GM23338 (cell line): Measurements from ENCODE around the gene EML2. TPM values are rescaled to one million over a fixed set of nuclear protein-coding genes. Genes with fewer than 3 reads are reported as not detected.

Experiments used
- ATAC-seq: fragments of 200-7000 bp; cut with Tn5 transposase; 3 replicates; pipeline ENCODE4 v1.9.1; 2020
- DNase-seq: peaks from one replicate; pipeline ENCODE4 v3.0.0-alpha.2; 2015; ENCODE audit warnings: low spot score
- H2AFZ ChIP-seq: fragments of 200-600 bp; sonication (generic); 2 replicates; pipeline ENCODE4 v1.8.0; 2016; ENCODE audit warnings: antibody characterized with exemption, mild to moderate bottlenecking, moderate library complexity
- H3F3A ChIP-seq: fragments of 200-600 bp; sonication (generic); replicated peaks from 2 replicates; pipeline ENCODE4 v1.8.0; 2017; ENCODE audit warnings: antibody characterized with exemption, mixed run types, low read depth
- H3K27ac ChIP-seq: fragments of 200-600 bp; sonication (generic); 2 replicates; pipeline ENCODE4 v1.6.1; 2016; ENCODE audit warnings: low read depth
- H3K27me3 ChIP-seq: fragments of 200-600 bp; sonication (generic); 2 replicates; pipeline ENCODE4 v1.8.0; 2016; ENCODE audit warnings: mild to moderate bottlenecking, mixed run types, moderate library complexity; ENCODE audit not compliant: insufficient read depth
- H3K36me3 ChIP-seq: fragments of 200-600 bp; sonication (generic); 2 replicates; pipeline ENCODE4 v1.8.0; 2016; ENCODE audit warnings: mild to moderate bottlenecking; ENCODE audit not compliant: insufficient read depth
- H3K4me1 ChIP-seq: fragments of 200-600 bp; sonication (generic); 2 replicates; pipeline ENCODE4 v1.8.0; 2016; ENCODE audit warnings: mild to moderate bottlenecking, moderate library complexity; ENCODE audit not compliant: insufficient read depth
- H3K4me2 ChIP-seq: fragments of 200-600 bp; sonication (generic); 2 replicates; pipeline ENCODE4 v1.7.1; 2017; ENCODE audit warnings: mixed run types
- H3K4me3 ChIP-seq: fragments of 200-600 bp; sonication (generic); 2 replicates; pipeline ENCODE4 v1.6.1; 2016; ENCODE audit warnings: mixed run types
- H3K79me2 ChIP-seq: fragments of 200-600 bp; sonication (generic); replicated peaks from 2 replicates; pipeline ENCODE4 v1.8.0; 2017; ENCODE audit warnings: mild to moderate bottlenecking; ENCODE audit not compliant: insufficient read depth
- H3K9me2 ChIP-seq: fragments of 200-600 bp; sonication (generic); 2 replicates; pipeline ENCODE4 v1.8.0; 2017; ENCODE audit not compliant: insufficient read depth
- H4K20me1 ChIP-seq: fragments of 200-600 bp; sonication (generic); replicated peaks from 2 replicates; pipeline ENCODE4 v1.8.0; 2017; ENCODE audit warnings: mild to moderate bottlenecking; ENCODE audit not compliant: insufficient read depth
- H3K27ac Mint-ChIP-seq: 2 replicates; pipeline ENCODE4 v1.8.0; 2020; ENCODE audit warnings: inconsistent platforms, mild to moderate bottlenecking, moderate library complexity, mixed read lengths
- H3K27me3 Mint-ChIP-seq: 3 replicates; pipeline ENCODE4 v1.8.0; 2022; ENCODE audit warnings: low read depth, mild to moderate bottlenecking, moderate library complexity, mixed read lengths, inconsistent platforms; ENCODE audit not compliant: insufficient read depth, poor library complexity
- H3K36me3 Mint-ChIP-seq: 3 replicates; pipeline ENCODE4 v1.8.0; 2021; ENCODE audit warnings: low read depth, mild to moderate bottlenecking, inconsistent platforms, moderate library complexity, mixed read lengths
- H3K4me1 Mint-ChIP-seq: 3 replicates; pipeline ENCODE4 v1.8.0; 2020; ENCODE audit warnings: mild to moderate bottlenecking, inconsistent platforms, mixed read lengths
- H3K4me3 Mint-ChIP-seq: 3 replicates; pipeline ENCODE4 v1.8.0; 2021; ENCODE audit warnings: moderate library complexity, mild to moderate bottlenecking, inconsistent platforms, mixed read lengths
- H3K9me3 Mint-ChIP-seq: 3 replicates; pipeline ENCODE4 v1.8.0; 2020; ENCODE audit warnings: moderate library complexity, mild to moderate bottlenecking, inconsistent platforms, mixed read lengths
- CREB1 ChIP-seq: fragments of 250-450 bp; sonication (Bioruptor Pico); IDR thresholded peaks from 2 replicates; pipeline ENCODE4 v1.5.0; 2020; ENCODE audit warnings: low read depth, mild to moderate bottlenecking, moderate library complexity
- CTCF ChIP-seq, 2 experiments: fragments of 200-600 bp in 1 of 2; sonication (generic) in 1 of 2; conservative IDR thresholded peaks; 2 replicates each; pipeline versions ENCODE4 v1.5.1 to v1.6.1; 2016 to 2017; ENCODE audit warnings: antibody characterized with exemption in 2 of 2, low read depth in 2 of 2, mild to moderate bottlenecking in 2 of 2, moderate library complexity in 1 of 2
- ETS1 ChIP-seq: IDR thresholded peaks from 2 replicates; pipeline ENCODE4 v1.6.1; 2016; ENCODE audit warnings: antibody characterized with exemption
- NANOG ChIP-seq: IDR thresholded peaks from 2 replicates; pipeline ENCODE4 v1.6.1; 2016; ENCODE audit warnings: antibody characterized with exemption, borderline replicate concordance
- POLR2AphosphoS5 ChIP-seq: IDR thresholded peaks from 2 replicates; pipeline ENCODE4 v1.6.1; 2016; ENCODE audit warnings: antibody characterized with exemption, low read depth
- STAT1 ChIP-seq: IDR thresholded peaks from one replicate; pipeline ENCODE4 v1.6.1; 2016; ENCODE audit warnings: antibody characterized with exemption; ENCODE audit not compliant: unreplicated experiment
- ZNF114 ChIP-seq: fragments of 250-450 bp; sonication (Bioruptor Pico); IDR thresholded peaks from 2 replicates; pipeline ENCODE4 v1.5.0; 2020; ENCODE audit warnings: mild to moderate bottlenecking, moderate library complexity
- ZNF462 ChIP-seq: fragments of 250-450 bp; sonication (Bioruptor Pico); IDR thresholded peaks from 2 replicates; pipeline ENCODE4 v1.5.0; 2020; ENCODE audit warnings: mild to moderate bottlenecking, moderate library complexity
- polyA plus RNA-seq: library from polyadenylated mRNA; unstranded; fragments of >200 nt; fragmentation: Nextera tagmentation; extraction: Ambion mirVana; gene quantifications from 2 replicates; pipeline ENCODE4 v1.2.1, GENCODE V29; 2016
- total RNA-seq: library from RNA; depleted of rRNA; stranded (reverse); fragments of >200 nt; shearing (Covaris generic); gene quantifications from 2 replicates; pipeline ENCODE4 v1.2.3, GENCODE V29; 2014

EML2 gene
- total and polyA plus RNA-seq, 2 experiments from 2014 or later, result 7.1 to 33.9 TPM

- Mint-ChIP-seq H3K4me3 (peak overlapping the region; percentile 75), H3K36me3 (no peaks in the 10 kb centered on the region), H3K9me3 (peaks cover 3% of the 10 kb centered on the region; the same call in 2 of the 3 replicates), H3K27me3 (peaks cover 49% of the 10 kb centered on the region), H3K4me1 (peaks cover 41% of the 10 kb centered on the region), H3K27ac (peak overlapping the region; percentile 51)
- no peak for TF ChIP-seq STAT1
- TF ChIP-seq NANOG, result no peak
- no peak for TF ChIP-seq ZNF114 (CRISPR knock-in tag)
- TF ChIP-seq ZNF462 (CRISPR knock-in tag), result no peak
- no peak for TF ChIP-seq ETS1
- TF ChIP-seq CTCF (conservative IDR thresholded peaks at IDR 0.05; ENCODE audit: low read depth in 2 of 2), result no peak
- no peak for TF ChIP-seq CREB1 (CRISPR knock-in tag)
- no peak for TF ChIP-seq POLR2AphosphoS5
- peak overlapping the region; percentile 51; the same call in 1 of the 2 replicates for H3K27ac ChIP-seq
- H3K36me3 ChIP-seq, result no peaks in the 10 kb centered on the region
- H2AFZ ChIP-seq, result 0 out of 2 replicates have a peak overlapping the region, but pooled peaks have one; percentile 23
- no peaks in the 10 kb centered on the region for H4K20me1 ChIP-seq
- peak; percentile 89 for DNase-seq
- ATAC-seq, result no peak
- H3K4me3 ChIP-seq, result peak overlapping the region; percentile 64
- peak overlapping the region; percentile 97 for H3K4me2 ChIP-seq
- H3K79me2 ChIP-seq, result no peaks in the 10 kb centered on the region
- peaks cover 44% of the 10 kb centered on the region for H3K4me1 ChIP-seq
- peaks cover 18% of the 10 kb centered on the region for H3K27me3 ChIP-seq
- H3K9me2 ChIP-seq, result no peaks in the 10 kb centered on the region
- peaks cover 42% of the 10 kb centered on the region for H3F3A ChIP-seq
These were observed 1.7 kb upstream of the EML2 start for GRCh38 chr19:45640849-45641273.
